ENCODE measurements around the gene GSKIP. TPM values are rescaled to one million over a fixed set of nuclear protein-coding genes. Genes with fewer than 3 reads are reported as not detected.
"Not testable (repeated sequence)": the region's sequence is repeated elsewhere in the genome, so short reads cannot be mapped to it uniquely, and the experiment has no call there.

Gene GSKIP, protein sequence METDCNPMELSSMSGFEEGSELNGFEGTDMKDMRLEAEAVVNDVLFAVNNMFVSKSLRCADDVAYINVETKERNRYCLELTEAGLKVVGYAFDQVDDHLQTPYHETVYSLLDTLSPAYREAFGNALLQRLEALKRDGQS
- total RNA-seq (2014; rRNA removed; shearing (Covaris generic)), result 16.4 and 23.0 TPM in 2 replicates

DNA sequence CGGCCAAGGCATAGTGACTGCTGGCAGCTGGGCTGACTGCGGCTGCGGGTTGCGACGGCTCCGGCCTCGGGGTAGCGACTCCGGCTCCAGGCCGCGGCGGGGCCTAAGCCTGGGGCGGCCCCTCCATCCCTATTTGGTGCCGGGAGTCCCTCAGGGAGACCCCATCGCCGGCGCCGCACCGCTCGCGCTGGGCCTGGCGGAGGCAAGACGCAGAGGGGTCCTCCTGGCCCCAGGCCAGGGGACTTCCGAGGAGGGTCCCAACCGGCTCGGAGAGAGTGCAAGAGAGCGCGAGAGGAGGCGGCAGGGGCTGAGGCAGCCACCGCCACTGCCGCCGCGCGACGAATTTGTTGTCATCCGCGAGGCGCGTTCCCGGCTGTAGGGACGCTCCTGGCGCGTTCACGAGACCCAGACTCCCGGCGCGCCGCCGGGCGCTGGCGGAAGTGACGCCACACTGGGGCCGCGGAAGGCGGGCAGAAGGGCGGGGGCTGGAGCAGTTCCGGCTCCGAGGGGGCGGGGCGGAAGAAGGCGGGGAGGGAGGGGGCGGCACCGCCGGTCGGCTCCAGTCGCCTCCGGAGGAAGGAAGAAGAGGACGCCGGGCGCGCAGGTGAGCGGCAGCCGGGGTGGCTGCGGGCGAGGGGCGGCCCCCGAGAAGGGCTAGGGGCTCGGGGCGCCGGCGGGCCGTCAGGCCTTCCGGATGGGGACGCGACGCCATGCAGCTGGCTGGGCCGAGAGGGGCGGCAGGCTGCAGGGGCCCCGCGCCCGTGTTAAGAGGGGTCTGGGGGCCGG is at the start of gene GSKIP, which contains the start of gene ATG2B:
Gene GSKIP, plus strand, starts transcription at position 562 of the 786 bp plus-strand sequence. CDS start 18,722 bp downstream, outside the sequence.
Gene ATG2B, minus strand, starts transcription at position 377 of the 786 bp plus-strand sequence. Its CDS starts 365 bp downstream, at position 12.
- peak; percentile 80 for DNase-seq (ENCODE audit: low read depth)

DNA sequence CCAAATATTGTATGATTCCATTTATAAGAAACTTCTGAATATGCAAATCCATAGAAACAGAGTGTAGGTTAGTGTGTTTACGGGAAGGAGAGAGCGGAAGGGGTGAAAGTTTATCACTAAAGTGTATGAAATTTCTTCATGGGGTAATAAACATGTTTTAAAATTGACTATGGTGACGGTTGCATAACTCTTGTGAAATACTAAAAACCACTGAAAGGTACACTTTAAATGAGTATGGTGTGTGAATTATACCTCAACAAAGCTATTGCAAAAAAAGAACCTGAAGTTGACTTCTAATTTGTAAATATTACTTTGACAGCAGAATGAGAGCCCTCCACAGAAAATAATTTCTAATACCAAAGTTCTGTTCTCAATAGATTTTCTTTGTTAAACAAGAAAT is 47.2 kb upstream of the GSKIP start:
- DNase-seq (ENCODE audit: low read depth), result no peak

DNA sequence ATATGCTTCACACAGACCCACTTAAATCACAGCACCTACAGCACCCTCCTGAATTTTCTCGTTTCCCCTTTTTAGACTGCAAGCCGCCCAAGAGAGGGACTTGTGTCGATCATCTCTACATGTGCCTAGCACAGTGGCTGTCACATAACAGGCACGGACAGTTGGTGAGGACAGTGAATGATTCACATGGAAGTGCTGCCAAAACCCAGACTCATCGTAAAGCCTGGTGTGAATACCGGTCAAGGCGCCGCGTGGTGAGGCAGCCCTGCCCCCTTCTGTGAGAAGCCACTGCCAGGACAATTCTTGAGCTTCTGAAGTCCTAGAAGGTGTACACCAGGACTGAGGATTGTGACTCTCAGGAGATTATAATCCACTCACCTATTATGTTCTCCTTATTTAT is 44.5 kb upstream of the GSKIP start:
- no peak for DNase-seq (ENCODE audit: low read depth)

DNA sequence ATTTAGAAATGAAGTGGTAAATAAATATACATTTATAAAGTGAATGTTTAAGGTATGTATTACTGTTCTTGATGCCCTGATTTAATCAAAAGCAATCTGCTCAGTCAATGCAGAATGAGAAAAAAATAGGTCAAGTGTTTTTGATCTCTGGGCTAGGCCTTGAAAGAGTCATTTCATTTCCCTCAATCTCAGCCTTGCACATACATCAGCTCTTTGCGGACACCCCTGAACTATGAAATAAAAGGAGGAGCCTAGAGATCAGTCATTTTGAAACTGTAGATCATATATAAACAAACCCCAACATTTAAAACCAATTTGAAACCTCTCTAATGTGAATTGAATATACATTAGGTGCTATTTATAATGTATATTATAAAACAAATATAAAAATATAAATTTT is 42.7 kb upstream of the GSKIP start:
- DNase-seq (ENCODE audit: low read depth), result no peak

DNA sequence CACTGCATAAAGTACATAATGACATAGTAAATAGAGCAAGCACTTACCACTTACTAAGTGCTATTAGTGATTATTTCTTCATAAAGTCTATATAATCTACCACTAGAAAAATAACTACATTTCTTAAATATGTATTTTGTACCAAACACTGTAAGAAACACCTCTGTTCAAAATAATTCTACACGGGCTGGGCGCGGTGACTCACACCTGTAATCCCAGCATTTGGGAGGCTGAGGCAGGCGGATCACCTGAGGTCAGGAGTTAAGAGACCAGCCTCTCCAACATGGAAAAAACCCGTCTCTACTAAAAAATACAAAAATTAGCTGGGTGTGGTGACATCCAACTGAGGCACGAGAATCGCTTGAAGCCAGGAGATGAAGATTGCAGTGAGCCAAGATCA is 39.1 kb upstream of the GSKIP start:
- DNase-seq (ENCODE audit: low read depth), result no peak

DNA sequence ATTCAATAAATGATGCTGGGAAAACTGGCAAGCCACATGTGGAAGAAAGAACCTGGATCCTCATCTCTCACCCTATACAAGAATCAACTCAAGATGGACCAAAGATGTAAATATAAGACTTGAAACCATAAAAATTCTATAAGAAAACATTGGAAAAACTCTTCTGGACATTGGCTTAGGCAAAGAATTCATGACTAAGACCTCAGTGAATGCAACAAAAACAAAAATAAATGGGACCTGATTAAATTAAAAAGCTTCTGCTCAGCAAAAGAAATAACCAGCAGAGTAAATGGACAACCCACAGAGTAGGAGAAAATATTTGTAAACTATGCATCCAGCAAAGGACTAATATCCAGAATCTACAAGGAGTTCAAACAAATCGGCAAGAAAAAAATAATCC is 24.8 kb upstream of the GSKIP start:
- no peak for DNase-seq (ENCODE audit: low read depth)

DNA sequence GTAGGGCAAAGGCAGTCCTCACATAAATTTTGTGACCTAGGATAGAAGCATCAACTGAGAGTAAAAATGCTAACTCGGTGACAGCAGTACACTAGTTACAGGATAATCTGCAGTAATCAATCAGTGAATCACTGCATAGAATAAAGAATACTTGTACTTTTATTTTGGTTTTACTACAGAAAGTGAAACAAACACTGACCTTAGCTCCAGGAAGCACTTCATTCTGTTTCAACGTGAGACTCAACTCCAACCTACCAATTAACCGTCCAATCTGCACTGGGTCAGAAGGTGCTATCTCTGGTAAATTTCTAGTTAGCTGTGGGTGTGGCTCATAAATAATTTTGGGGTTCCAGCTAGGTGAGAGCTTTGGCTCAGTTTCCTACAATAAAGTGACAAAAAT is 22.0 kb upstream of the GSKIP start:
- no peak for DNase-seq (ENCODE audit: low read depth)

DNA sequence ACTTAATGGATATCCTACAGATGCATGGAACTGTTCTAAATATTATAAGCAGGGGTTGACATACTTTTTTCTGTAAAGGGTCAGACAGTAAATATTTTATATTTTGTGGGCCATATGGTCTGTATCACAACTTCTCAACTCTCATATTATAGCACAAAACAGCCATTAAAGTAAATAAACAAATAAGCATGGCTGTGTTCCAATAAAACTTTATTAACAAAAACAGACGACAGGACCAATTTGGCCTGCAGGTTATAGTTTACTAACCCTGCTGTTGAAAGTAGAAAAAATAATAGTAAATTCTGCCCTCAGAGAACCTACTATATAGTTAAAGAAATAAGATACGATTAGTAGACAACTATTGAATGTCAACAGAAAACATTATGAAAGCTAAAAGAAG is 17.7 kb upstream of the GSKIP start:
- DNase-seq (ENCODE audit: low read depth), result no peak

DNA sequence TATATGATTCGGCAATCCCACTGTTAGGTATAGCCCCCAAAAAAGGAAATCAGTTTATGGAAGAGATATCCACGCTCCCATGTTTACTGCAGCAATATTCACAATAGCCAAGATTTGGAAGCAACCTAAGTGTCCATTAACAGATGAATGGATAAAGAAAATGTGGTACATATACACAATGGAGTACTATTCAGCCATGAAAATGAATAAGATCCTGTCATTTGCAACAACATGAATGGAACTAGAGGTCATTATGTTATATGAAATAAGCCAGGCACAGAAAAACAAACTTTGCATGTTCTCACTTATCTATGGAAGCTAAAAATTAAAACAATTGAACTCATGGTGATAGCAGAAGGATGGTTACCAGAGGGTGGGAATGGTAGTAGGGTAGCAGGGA is 15.4 kb upstream of the GSKIP start:
- not testable (repeated sequence) for DNase-seq (ENCODE audit: low read depth)

DNA sequence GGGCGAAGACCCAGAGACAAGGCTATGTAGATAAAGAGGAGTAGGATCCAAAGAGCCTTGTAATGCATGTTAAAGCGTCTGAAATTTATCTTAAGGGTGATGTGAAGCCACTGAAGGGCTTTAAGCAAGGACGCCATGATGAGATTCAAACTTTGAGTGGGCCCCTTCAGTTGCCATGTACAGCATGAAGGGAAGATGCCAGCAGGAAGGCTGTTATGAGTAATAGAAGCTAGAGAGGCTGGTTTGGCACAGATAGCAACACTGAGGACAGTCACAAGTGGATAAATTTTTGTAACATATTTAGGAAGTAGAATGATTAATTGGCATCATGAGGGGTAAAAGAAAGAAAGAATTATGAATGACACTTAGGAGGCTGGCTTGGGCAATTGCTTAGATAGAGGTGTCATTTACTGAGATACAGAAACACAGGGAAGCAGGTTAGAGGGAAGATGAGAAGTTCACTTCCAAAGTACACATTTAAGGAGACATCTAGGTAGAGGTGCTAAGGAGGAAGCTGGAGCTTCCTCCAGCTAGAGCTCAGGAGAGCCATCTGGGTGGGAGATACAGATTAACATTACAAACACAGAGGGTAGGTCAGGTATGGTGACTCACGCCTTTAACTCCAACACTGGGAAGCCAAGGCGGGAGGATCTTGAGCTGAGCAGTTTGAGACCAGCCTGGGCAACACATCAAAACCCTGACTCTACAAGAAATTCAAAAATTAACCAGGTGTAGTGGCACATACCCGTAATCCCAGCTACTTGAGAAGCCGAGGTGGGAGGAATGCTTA is 13.8 kb upstream of the GSKIP start:
- no peak for DNase-seq (ENCODE audit: low read depth)

DNA sequence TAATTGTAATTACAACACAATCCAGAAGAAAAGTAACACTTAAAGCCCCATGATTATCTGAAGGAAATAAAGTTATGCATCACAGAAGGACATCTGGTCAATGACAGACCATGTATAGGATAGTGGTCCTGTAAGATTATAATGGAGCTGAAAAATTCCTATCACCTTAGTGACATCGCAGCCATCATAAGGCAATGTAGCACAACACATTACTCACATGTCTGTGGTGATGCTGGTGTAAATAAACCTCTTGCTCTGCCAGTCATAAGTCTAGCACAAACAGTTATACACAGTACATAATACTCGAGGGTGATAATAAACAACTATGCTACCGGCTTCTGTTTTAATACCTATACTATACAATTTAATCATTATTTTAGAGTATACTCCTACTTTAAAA is 11.3 kb upstream of the GSKIP start:
- DNase-seq (ENCODE audit: low read depth), result peak; percentile 26

DNA sequence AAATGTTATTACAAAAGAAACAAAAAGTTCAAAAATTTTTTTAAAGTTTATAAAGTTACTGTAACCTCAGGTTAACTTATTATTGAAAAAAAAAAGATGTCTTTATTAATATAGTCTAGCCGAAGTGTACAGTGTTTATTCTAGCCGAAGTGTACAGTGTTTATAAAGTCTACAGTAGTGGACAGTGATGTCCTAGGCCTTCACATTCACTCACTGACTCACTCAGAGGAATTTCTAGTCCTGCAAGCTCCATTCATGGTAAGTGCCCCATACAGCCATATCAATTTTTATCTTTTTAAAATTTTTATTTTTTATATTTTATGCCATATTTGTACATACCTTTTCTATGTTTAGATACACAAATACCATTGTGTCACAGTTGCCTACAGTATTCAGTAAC is 10.6 kb upstream of the GSKIP start:
- DNase-seq (ENCODE audit: low read depth), result peak; percentile 5

DNA sequence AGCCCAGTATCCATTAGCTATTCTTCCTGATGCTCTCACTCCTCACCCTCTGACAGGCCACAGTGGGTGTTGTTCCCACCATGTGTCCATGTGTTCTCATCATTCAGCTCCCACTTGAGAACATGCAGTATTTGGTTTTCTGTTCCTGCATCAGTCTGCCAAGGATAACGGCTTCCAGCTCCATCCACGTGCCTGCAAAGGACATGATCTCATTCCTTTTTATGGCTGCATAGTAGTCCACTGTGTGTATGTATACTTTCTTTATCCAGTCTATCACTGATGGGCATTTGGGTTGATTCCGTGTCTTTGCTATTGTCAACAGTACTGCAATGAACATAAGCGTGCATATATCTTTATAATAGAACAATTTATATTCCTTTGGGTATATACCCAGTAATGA is 9.1 kb upstream of the GSKIP start:
- DNase-seq (ENCODE audit: low read depth), result no peak

DNA sequence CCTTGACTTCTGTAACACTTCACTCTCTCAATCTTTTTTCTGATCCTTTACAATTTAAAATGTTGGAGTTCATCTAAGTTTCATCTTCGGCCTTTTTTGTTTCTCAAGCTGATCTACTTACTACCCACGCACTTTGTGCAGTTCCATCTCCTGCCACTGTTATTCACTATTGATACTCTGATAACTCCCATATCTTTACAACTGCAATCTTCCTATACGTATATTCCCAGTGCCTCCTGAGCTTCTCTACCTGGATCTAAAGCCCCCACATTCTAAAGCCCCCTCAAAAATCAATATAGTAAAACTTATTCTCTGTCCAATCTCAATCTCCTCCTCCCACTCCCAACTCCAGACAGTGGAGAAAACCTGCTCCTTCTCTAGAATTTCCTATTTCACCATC is 6.1 kb upstream of the GSKIP start:
- DNase-seq (ENCODE audit: low read depth), result no peak

DNA sequence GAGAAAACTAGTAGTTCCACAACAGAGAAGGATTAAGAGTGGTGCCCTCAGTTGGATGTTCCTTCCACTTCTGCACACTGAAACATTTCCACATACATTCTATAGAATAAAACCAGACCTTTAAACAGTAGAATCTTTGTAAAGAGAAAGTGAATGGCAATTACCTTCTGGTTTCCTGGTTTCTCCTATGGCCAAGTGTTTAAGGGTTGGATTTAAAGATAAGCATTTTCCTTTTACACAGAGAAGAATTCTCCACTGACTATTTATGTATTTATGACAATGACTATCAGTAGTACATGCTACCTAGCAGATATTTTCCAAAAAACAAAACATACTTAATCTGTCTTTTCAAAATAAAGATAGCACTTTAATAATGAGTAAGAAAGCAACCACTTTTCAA is 3.4 kb upstream of the GSKIP start:
- no peak for DNase-seq (ENCODE audit: low read depth)

DNA sequence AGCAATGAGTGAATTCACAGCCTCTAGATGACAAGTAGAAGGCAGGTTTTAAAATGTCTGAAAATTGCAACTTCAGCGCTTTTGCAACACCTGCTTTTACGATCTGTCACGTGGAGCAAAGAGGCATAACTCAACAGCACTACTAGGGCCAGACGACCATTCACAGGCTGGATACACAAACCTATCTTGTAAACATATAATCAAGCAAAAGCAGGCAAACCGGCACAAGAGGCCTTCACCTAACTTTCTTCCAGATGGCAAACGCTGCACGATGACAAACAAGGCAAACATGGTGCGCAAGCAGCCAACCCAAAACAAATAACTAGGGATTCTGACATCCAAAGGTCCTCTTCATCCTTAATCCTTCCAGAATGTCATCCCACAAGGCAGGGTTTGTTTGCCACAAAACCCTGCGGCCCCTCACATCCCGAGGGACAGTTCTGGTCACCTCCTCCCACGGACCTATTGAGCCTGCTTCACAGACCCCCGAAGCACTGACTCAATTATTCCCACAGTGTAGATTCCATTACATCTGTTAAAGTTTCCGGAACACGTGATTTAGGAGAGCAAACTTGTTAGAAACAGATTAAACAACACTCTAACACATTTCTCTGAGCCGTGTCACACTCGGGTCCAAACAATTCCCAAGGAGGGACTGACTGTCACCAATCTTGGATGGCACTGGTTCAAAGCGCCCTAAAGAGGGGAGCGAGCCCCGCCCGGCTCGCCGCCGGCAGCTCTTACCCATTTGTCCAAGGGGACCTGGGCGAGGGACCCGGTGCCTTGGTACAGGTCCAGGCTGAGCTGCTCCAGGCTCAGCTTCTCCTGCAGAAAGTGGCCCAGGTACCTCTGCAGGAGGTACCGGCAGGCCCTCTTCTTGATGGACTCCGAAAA is 1.0 kb upstream of the GSKIP start:
- DNase-seq (ENCODE audit: low read depth), result peak; percentile 41

DNA sequence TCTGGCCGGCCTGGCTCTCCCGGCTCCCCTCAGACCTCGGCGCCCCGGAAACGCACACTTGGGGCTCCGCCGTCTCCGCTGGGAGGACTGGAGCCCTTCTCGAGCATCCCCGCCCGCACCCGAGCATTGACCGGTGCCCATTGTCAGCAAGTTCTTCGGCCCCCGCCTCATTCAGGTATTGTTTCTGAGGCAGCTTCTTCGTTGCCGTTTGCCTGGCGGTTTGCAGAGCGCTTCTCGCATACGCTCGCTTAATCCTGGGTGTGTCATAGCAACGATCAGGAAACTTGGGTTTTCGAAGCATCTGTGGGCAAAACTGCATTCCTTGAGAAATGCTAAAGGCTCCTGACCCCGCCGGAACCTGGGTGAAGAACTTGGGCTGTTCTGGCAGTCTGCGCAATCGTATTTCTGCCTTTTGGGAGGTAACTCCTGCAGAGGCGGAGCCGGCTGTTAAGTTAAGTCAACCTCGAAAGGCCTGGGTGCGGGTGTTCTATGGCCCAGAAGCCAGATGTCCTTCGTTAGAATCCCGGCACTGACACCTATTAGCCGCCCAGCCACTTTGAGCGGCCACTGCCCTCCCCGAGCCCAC is 518 bp downstream of the GSKIP start:
- DNase-seq (ENCODE audit: low read depth), result peak; percentile 62

DNA sequence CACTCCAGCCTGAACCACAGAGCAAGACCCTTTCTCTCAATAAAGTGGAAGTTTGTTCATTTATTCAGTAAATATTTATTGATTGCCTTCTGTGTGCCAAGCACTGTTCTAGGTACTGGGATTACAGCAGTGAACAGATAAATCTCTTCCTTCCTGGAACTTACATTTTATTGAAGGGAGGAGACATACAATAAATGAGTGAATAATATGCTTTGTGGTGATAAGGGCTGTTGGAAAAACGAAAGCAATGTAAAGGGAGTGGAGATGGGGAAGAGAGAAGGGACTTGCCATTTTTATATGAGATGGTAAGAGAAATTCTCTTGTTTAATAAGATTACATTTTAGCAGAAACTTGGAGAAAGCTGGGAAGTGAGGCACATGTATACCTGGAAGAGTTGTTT is 1.6 kb downstream of the GSKIP start:
- DNase-seq (ENCODE audit: low read depth), result no peak

DNA sequence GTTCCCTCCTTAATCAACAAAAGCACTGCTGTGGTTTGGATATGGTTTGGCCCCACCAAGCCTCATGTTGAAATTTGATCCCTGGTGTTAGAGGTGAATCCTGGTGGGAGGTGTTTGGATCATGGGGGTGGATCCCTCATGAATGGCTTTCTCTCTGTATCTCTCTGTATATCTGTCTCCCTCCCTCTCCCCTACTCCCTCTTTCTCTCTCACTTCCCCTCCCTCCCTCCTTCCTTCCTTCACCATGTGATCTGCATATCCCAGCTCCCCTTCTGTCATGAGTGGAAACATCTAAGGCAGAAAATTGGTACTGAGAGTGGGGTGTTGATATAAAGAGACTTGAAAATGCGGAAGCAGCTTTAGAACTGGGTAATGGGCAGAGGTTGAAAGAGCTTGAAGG is 5.2 kb downstream of the GSKIP start:
- no peak for DNase-seq (ENCODE audit: low read depth)

DNA sequence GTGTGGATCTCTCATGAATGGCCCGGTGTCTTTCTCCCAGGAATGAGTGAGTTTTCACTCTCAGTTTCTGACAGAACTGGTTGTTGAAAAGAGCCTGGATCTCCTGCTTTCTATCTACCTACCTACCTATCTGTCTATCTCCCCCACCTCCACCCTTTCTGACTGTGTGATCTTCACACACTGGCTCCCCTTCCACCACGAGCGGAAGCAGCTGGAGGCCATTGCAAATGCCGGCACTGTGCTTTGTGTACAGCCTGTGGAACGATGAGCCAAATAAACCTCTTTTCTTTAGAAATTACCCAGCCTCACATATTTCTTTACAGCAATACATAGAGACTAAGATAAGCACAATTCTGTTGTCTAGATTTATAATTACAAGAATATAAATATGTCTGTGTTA is 7.2 kb downstream of the GSKIP start:
- no peak for DNase-seq (ENCODE audit: low read depth)

DNA sequence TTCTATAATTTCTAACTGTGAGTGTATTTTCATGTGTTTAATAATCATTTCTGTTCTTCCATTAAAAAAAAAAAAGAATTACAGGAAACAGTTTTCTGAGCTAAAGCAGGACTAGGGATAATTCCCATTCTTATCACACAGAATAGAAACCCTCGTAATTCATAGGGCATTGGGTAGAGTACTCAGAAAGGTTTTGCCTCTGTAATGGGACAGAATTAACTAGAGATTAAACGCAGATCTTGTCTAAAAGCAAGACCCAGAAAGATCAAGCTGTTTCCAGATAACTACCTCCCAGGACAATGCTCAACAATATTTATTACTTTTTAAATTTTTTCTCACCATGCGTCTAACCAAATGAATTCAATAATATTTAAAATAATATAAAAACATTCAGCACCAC is 10.2 kb downstream of the GSKIP start:
- no peak for DNase-seq (ENCODE audit: low read depth)

Measured in M059J (cell line).